Measurements from ENCODE around the gene ATR.

GRCh38 chr3:142623194-142623593 lies 44.7 kb upstream of the ATR start:
- no peak for TF ChIP-seq CTCF (IDR thresholded peaks at IDR 0.05; ENCODE audit: poor library complexity, severe bottlenecking)
- no peak for TF ChIP-seq POLR2AphosphoS5 (IDR thresholded peaks at IDR 0.05)
- TF ChIP-seq SMC3 (conservative IDR thresholded peaks at IDR 0.05; ENCODE audit: poor library complexity), result no peak
- no peak for TF ChIP-seq EZH2 (IDR thresholded peaks at IDR 0.05; ENCODE audit: borderline replicate concordance, insufficient read depth, low read length, poor library complexity, severe bottlenecking)
- no peak for TF ChIP-seq REST (IDR thresholded peaks at IDR 0.05; ENCODE audit: borderline replicate concordance)
- TF ChIP-seq TAF1 (IDR thresholded peaks at IDR 0.05; ENCODE audit: low read depth), result no peak

Data from neural cell (in vitro differentiated cells).